ENCODE results near the gene SNX27.
A peak's percentile ranks its signal among the peaks of the same experiment; 100 is the strongest.
"Not testable (repeated sequence)": the region's sequence is repeated elsewhere in the genome, so short reads cannot be mapped to it uniquely, and the experiment has no call there.

Gene SNX27

DNA sequence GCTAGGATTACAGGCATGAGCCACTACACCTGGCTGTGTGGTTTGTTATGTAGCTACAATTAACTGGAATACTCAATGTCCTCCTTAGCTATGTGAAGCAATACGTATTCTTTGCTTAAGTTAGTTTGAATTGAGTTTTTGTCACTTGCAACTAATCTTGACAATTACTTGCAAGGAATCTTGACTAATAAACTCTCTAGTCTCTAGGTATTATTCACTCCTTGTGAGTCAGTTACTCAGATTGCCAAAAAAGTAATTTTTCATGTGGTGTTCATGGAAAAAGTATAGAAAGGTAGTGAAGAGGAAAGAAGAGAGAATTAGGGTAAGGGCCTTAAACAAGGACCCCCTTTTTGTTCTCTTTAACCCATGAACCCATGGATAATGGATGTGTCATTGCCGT is 7.6 kb upstream of the SNX27 start:
- DNase-seq: no peak

DNA sequence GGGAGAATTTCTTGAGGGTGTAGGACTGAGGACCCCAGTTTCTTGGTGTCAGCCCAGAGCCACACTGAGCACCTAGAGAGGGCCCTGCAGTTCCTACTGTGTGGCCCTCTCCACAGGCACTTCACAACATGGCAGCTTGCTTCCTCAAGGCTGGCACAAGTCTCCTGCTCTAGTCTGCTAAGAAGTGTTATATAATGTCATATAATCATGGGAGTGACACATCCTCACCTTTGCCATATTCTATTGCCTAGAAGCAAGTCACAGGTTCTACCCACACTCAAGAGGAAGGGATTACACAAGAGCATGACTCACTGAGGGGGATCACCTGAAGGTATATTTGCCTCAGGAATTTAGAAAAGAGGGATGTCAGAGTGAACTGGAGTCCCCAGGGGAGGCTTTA is 5.5 kb upstream of the SNX27 start:
- no peak for DNase-seq

DNA sequence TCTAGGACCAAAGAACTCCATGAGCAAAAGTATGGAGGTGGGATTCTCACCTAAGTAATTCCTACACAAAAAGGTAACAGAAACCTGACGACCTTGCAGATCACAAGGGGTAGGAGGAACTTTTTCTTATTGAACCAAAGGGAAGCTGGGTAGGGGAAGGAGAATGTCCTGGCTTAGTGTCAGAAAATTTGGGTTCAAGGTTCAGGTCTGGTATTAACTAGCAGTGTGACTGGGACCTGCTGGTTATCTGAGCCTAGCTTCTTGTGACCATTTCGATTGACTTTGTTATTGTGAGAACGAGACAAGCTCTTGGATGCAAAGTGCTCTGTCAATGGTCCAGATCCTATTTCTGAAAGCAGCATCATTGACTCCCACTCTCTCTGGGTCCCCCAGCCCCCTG is 5.0 kb upstream of the SNX27 start:
- no peak for DNase-seq

DNA sequence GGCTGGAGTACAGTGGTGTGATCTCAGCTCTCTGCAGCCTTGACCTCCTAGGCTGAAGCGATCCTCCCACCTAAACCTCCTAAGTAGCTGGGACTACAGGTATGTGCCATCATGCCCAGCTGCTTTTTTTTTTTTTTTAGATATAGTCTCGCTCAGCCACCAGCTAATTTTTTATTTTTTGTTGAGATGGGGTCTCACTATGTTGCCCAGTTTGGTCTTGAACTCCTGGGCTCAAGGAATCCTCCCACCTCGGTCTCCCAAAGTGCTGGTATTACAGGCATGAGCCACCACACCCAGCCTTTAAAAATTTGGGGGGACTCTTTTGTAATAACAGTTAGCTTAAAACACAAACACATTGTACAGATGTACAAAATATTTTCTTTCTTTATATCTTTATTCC is 1.7 kb upstream of the SNX27 start:
- DNase-seq: no peak

DNA sequence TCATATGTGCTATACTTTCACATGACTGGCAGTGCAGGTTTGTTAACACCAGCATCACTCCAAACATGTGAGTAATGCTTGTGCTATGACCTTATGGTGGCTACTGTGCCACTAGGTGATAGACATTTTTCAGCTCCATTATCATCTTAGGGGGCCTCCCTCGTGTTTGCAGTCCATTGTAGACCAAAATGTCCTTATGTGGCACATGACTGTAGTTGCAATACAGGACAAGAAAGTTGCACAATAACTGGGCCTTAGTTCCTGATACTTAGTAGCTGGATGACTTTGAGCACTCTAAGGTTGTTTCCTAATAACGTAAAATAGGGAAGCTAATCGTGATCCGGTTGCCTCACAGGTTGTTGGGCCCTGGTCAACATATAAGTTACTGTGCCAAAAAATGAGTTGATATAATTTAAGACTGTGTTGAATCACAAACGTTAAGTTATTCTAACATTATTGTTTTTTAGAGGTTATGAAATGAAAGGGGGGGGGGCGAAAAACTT is 511 bp upstream of the SNX27 start:
- no peak for DNase-seq

DNA sequence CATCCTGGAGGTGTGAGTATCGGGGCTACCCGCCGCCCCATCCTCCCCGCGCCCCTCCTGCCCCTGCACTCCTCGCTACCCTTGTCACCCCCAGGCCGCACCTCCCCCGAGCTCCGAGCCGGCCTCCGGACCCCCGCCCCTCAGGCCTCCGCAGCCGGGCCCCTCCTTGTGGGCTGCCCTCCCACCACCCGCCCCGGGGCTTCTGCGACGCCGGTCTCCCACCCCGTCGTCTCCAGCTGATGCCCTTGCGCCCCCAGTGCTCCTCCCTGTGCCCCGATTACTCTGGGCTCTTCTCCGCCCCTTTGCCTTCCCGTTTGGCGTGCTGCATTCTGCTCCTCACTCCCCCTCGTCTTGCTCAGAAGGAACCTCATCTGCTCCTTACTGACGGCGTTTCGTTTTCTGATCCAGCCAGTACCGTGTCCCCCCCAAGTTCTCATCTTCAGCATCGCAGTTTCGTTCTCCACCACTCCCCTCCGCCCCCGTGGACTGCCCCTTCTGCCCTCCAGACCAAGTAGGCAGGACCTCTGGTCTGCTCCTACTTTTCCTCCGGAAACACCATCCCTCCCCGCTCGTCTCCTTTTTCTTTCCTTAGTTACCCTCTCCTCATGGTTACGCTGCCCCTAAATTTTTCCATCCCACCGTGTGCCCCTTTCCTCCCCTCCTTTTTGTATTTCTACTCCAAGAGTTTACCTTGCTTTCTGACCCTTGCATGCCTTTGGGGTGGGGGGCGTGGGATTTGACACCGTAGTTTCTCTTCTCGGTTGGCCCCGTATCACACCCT is 841 bp downstream of the SNX27 start:
- peak in 1 of 2 experiments; percentile 21 for DNase-seq

DNA sequence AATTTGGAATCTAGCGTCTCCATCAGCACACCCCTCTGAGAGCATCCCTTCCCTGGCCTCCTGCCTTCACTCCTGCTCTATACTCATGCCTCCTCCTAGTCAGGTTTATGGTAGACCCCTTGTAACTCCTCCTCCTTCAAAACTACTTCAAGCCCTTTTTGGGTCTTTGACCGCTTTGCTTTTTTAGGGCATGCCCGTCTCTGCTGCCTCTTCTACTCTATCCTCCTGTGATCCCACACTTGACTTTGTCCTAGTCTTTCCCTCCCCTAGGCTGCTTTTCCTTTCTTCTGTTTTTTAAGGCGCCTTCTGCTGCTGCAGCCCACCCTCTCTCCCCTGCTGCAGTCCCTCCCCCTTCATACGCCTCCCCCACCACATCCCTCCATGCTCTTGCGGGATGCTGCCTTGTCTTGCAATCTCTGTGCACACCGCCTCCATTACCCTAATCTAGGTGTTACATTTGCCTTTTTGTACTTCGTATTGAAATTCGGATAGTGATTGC is 1.5 kb downstream of the SNX27 start:
- no peak for DNase-seq

DNA sequence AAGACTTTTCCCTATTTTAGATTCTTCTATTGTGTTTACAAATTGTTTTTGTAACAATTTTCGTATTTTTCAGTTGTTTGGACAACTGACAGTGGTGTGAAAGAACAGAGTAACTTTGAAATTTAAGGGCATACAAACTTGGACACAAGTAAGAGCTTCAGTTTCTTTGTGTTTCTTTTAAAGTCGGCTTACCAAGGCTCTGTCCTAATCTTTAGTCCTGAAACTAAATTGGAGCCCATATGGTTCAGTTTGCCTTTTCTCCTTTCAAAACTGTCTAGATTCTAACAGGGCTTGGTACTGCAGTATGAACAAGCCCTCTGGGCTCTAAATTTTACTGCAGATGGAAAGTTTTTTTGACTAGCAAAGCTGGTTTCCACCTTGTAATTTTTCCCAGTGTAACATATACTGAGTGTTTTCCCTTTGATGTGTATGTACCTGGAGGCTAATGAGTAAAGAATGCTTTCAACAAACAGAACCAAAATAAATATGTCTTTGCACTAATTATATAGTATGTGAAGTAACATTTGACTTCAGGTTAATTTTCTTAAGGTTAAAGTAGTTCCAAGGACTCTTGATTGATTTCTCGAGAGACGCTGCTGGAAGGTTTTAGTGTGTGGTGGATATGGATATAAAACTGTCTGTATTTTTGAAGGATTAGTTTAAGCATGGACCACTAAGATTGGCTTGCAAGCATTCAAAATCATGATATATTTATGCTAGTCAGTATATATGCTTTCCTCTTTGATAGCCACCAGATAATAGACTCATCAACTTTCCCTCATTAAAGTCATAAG is 4.1 kb downstream of the SNX27 start:
- no peak for DNase-seq

DNA sequence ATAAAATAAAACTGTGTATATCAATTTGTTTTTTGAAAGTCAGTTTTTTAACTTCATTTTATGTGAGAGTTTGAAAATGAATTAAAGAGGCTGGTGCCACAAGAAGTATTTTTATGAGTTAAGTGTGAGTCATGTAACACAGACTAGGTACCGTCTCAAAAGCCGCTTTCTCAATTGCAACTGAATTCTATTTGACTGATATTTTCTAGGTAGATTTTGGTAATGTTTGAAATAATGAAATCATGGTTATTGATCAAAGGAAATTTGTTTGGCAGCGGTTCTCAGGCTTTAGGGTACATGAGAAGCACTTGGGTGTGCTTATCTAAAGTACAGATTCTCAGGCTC is 4.6 kb downstream of the SNX27 start:
- DNase-seq: no peak

DNA sequence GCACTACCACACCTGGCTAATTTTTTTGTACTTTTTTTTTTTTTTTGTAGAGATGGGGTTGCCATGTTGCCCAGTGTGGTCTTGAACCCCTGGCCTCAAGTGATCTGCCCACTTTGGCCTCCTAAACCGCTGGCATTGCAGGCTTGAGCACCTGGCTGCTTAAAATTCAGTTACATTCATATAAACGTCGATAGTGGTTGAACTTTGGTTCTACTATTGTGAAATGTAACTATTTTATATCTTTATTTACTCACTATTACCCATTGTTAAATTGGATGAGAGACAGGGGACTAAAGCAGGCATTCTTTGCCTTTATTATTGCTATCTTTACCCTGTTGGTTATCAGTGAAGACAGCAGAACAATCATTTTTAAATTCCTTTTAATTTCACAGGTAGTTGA is 6.2 kb downstream of the SNX27 start:
- DNase-seq: no peak

DNA sequence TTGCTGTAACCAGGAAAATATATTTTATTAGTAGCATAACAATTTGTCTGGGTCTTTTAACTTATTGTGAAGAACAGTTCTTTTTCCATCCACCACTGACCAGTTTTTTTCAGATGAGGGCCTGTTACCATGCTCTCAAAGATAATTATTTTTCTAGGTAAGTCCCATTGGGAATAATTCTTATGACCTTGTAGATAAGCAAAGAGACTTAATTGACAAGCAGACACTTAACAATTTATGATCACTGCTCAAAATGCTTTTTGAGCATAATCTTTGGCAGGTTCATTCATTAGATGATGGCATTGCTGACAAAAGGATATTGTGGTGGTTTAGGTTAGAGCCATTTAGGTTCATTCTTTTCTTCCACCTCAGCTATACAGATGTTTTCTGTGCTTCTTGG is 6.6 kb downstream of the SNX27 start:
- no peak for DNase-seq

DNA sequence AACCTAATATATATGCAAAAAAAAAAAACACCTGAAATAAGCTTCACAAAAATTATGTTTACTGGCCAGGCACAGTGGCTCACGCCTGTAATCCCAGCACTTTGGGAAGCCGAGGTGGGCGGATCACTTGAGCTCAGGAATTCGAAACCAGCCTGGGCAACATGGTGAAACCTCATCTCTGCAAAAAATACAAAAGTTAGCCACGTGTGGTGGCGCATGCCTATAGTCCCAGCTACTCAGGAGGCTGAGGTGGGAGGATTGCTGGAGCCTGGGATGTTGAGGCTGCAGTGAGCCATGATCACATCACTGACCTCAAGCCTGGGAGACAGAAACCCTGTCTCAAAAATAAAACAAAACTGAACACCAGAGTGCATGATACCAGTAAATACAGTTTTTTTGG is 7.1 kb downstream of the SNX27 start:
- DNase-seq: not testable (repeated sequence)

DNA sequence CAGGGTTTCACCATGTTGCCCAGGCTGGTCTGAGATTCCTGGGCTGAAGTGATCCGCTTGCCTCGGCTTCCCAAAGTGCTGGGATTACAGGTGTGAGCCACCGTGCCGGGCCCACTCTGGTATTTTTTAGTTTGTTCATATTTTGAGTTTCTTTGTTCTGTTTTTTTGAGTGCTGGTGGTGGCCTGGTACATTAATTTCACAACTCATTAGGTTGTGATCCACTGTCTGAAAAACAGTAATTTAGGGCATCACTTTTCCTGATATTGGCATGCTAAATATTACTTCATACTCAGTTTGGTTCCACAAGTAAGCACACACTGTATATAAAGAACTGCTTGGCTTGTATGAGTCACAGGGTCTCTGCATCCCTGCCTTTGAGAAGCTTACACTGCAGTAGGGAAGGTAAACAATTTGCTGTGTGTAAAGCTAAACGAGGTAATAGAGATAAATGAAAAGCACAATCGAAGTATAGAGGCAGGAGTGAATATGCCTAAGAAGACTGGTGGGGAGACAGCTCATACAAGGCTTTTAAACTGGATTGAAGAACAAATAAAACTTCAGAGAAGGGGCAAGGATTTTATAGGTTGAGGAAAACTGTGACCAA is 7.7 kb downstream of the SNX27 start:
- no peak for DNase-seq

DNA sequence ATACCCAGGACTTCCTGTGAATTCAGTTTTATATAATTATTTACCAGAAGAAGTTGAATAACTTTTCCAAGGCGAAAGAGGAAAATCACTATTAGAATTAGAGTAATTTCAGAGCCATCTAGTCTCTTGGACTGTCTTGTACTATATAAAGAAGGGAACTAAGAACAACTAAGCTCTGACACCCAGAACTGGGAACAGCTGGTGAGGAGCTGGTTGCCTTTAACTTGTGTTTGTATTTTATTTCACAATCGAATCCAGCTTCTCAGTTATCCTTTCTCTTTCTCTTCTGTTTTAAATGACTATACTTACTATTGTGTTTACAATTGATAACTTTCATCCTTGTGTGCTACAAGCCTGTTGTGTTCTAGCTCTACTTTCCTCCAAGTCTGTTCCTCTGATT is 8.4 kb downstream of the SNX27 start:
- no peak for DNase-seq

DNA sequence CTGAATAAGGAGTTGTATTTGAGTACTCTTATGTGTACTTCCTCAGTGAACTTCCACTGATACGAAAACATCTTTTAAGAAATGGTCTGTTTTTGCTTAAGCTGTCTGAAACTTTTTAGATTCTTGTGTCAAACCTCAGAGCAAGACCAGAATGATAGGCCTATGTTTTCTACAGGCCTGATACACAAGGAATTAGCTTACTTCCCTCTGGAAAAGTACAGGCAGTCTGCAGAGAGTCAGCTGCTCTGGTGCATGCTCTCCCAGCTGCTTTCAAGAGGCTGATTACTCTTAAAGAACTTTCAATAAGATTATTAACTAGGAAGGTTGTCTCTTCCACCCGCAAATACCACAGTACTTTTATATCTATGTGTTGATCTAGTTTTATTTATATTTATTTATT is 9.5 kb downstream of the SNX27 start:
- peak in 1 of 2 experiments; percentile 40 for DNase-seq

DNA sequence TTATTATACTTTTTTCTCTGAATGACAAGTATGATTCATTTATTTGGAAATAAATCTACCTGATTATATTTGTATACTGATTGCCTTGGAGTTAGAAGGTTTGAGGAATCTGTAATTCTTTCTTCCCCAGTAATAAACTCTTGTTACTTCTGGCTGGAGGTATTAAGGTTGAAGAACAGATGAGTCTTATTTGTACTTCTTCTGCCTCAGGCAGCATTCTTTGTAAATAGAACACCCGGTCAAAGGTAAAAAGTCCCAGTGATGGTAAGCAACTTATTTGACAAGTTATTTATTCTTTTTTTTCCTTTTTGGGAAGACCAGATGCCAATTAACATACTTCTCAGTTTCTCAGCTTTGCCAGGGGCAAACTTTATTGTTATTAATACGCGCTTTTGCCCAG is 12.9 kb downstream of the SNX27 start:
- DNase-seq: no peak

DNA sequence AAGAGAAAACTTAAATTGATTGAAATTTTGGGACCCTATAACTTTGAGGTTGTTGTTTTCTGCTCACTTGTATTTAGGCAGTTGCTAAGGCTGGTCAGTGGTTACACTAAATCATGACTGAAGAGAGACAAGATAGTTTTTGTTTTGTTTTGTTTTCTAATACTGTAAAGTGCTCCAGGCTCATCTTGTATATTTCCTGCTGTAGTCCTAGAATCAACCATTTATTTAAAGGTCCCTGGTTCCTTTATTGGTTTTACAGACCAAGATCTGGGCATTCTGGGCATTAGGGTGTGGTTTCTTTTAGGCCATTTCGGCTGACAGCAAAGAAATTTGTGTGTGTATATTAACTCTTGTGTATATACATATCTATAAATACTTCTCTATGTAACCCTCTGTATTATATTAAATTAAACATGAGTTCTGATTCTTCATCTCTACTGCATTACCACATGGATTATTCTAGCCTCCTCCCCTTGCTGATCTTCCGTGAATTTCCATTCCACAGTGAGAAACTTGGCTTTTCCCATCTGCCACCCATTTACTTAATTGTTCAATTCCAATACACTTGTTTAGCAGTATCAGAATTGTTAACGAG is 15.0 kb downstream of the SNX27 start:
- DNase-seq: no peak

DNA sequence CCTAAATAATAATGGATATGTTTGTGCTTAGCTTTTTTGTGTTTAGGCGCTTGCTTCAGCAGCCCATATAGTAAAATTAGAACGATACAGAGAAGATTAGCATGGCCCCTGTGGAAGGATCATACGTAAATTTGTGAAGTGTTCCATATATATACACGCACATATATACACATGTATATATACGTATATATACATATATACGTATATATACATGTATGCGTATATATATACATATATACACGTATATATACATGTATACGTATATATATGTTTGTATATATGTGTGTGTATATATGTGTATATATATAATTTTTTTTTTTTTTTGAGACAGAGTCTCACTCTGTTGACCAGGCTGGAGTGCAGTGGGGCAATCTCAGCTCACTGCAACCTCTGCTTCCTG is 17.4 kb downstream of the SNX27 start:
- no peak for DNase-seq

DNA sequence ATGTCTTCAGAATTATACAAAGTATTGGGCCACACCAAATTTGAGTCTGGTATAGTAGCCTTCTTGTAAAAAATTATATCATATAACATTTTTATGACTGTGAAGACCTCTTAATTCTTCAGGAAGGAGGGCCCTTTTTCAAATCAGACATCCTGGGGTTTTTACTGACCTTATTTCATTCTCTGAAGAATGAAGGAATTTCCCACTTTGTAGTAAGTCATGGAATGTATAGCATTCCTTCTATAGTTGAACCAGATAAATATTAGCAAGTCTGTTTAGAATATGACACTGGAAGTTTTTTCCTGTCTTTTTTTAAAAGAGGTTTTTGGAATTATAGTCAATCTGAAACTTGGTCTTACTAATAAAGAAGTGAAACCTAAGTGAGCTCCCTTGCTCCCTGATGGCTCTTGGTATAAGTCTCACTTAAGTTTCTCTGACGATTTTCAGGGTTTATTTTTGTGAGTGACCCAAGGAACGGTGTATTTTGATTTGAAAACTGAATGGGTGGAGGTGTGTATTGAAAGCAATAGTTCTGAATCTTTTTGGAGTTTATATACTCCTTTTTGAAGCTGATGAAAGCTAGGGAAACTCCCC is 23.7 kb downstream of the SNX27 start:
- DNase-seq: no peak

DNA sequence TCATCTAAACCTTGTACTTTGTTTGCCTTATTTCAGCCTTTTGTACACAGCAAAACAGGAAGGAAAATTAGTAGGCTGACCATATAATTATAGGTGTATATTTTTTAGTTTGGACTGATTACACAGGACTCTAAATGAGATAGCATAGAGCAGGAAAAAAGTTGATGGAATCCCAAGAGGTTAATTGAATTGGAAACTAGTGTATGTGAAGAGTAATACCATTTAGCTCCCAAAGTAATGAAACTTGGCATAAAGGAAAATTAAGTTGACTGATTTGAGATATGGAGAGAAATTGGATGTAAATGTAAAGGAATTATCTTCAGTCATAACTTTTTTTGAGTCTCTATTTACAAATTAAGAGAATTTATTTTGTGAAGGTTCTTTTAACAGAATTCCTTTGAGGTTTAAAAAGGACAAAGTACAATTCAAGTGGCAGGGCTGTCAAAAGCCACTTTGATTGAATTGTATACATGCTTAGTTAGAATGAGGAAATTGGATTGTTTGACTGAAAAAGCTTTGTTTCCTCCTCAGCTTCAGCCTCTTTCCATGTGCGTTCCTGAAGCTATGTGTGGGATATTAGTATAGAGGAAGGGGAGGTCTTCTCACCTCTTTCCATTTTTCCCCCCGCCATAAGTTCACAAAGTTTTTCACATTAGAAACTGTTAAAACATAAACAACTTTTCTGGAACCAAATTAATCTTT is 26.4 kb downstream of the SNX27 start:
- DNase-seq: no peak

DNA sequence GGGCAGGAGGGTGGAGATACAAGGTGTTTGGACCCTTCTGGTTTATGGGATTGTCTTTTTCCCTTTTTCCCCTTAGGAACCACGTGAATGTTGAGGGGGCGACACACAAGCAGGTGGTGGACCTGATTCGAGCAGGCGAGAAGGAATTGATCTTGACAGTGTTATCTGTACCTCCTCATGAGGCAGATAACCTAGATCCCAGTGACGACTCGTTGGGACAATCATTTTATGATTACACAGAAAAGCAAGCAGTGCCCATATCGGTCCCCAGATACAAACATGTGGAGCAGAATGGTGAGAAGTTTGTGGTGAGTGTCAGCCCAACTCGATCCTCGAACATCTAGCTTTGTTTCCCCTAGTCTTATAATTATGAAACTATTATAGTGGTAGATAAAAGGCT is 27.0 kb downstream of the SNX27 start:
- no peak for DNase-seq

DNA sequence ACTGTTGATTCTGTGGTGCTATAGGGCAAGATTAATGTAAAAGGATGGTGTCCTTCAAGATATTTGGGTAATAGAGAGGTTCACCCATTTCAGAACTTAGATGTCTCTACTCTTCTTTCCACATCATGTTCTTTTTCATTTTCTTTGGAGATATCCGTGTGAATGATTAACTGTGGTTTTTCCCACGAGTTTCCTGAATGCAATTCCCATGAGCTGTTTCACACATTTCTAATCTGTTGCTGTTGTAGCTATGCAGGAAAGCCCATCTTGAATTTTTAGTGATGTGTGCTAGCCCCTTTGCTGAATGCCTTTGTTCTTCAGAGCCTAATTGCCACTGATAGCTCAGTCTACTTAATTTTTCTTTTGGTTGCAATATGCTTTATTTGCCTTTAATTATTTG is 27.6 kb downstream of the SNX27 start:
- DNase-seq: no peak
